HG02678 (cell line): ENCODE results near the gene GLIS1.

ENCODE experiments used
- ATAC-seq: cut with Tn5 transposase; IDR thresholded peaks from one replicate; pipeline ENCODE4 v1.9.1; 2021; ENCODE audit warnings: mild to moderate bottlenecking, moderate library complexity; ENCODE audit not compliant: unreplicated experiment

The GLIS1 gene

GRCh38 chr1:53681351-53681976 lies 57.5 kb downstream of the GLIS1 start:
- no peak for ATAC-seq

GRCh38 chr1:53680868-53681267 lies 58.1 kb downstream of the GLIS1 start:
- ATAC-seq = no peak

GRCh38 chr1:53678938-53679825 lies 59.8 kb downstream of the GLIS1 start:
- ATAC-seq = no peak

- ATAC-seq = no peak
These were observed 60.5 kb downstream of the GLIS1 start for GRCh38 chr1:53678507-53678906.

- ATAC-seq = no peak
These were observed 60.9 kb downstream of the GLIS1 start for GRCh38 chr1:53678046-53678445.

GRCh38 chr1:53677486-53677885 lies 61.5 kb downstream of the GLIS1 start:
- no peak for ATAC-seq

- ATAC-seq = no peak
These were observed 66.2 kb downstream of the GLIS1 start for GRCh38 chr1:53672785-53673184.

- ATAC-seq = no peak
These were observed 66.7 kb downstream of the GLIS1 start for GRCh38 chr1:53672243-53672642.

GRCh38 chr1:53669621-53670191 lies 69.3 kb downstream of the GLIS1 start:
- ATAC-seq = no peak

- ATAC-seq = no peak
These were observed 72.4 kb downstream of the GLIS1 start for GRCh38 chr1:53666566-53666965.

- no peak for ATAC-seq
These were observed 73.0 kb downstream of the GLIS1 start for GRCh38 chr1:53665996-53666395.

GRCh38 chr1:53663529-53664300 lies 75.2 kb downstream of the GLIS1 start:
- ATAC-seq = no peak

GRCh38 chr1:53662951-53663350 lies 76.0 kb downstream of the GLIS1 start:
- ATAC-seq = no peak

GRCh38 chr1:53662169-53662568 lies 76.8 kb downstream of the GLIS1 start:
- ATAC-seq = no peak

- ATAC-seq = no peak
These were observed 77.5 kb downstream of the GLIS1 start for GRCh38 chr1:53661496-53661895.

GRCh38 chr1:53660666-53661065 lies 78.3 kb downstream of the GLIS1 start:
- no peak for ATAC-seq

GRCh38 chr1:53659436-53659835 lies 79.5 kb downstream of the GLIS1 start:
- no peak for ATAC-seq

- no peak for ATAC-seq
These were observed 80.3 kb downstream of the GLIS1 start for GRCh38 chr1:53658489-53659230.

- no peak for ATAC-seq
These were observed 81.0 kb downstream of the GLIS1 start for GRCh38 chr1:53657891-53658396.

GRCh38 chr1:53657531-53657805 lies 81.5 kb downstream of the GLIS1 start:
- no peak for ATAC-seq
